Left colon (tissue), 2 donors: ENCODE data around the gene MYH4. TPM values are rescaled to one million over a fixed set of nuclear protein-coding genes. Genes with fewer than 3 reads are reported as not detected.
A peak's percentile ranks its signal among the peaks of the same experiment; 100 is the strongest.

Source experiments
- ATAC-seq: fragments of 200-7000 bp; cut with Tn5 transposase; one replicate; pipeline ENCODE4 v1.9.1; 2020; ENCODE audit warnings: mild to moderate bottlenecking, moderate library complexity
- DNase-seq, 2 donors: peaks; one replicate each; pipeline ENCODE4 v3.0.0-alpha.2; 2020
- intact Hi-C, 2 donors: fragments of 100-400 bp; cut with DNase I in 1 of 2; cut with micrococcal nuclease in 1 of 2; formaldehyde crosslinking; loops; one replicate each; pipeline versions ENCODE4 v1.11.2 to v1.14.0; 2022; cut with DNase I, micrococcal nuclease
- long read RNA-seq: library from polyadenylated mRNA; unstranded; transcript quantifications from one replicate; pipeline ENCODE4 v2.0.0, GENCODE V29; 2021
- total RNA-seq, 2 donors: library from RNA; stranded (reverse); fragmentation: NEBNext Ultra II Directional; extraction: Animal tissue kit (Norgen Biotek cat#: 25700); gene quantifications; one replicate each; pipeline ENCODE4 v1.2.1, GENCODE V29; 2021
- donor health status: DM: no; HTN: no; CAD: no.
- donor health status: DM: yes; HTN: yes; CAD: no.

MYH4 gene
- total RNA-seq: not detected
- long read RNA-seq: 0 reads

DNA sequence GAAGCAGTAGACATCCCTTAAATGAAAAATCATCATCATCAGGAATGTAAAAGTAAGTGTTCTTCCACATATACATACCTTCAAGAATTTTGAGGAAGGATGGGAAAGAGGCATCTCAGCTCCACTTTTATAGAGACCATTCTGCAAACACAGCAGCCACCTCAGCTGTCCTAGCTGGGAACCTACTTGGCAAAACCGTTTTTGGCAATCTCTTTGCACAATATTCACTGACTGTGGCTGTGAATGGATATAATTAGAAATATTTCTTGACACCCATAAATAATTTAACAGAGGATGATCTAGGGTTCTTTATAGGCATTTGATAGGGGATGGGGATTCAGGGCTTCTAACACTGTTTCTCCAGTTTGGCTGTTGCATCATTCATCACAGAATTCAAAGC is at the start of gene MYH4:
Gene MYH4 (minus strand): TSS at position 101 of the 400 bp plus-strand sequence. CDS start 2,814 bp downstream, outside the sequence.
- intact Hi-C loops: no loop called here
- ATAC-seq: no peak
- DNase-seq: no peak

DNA sequence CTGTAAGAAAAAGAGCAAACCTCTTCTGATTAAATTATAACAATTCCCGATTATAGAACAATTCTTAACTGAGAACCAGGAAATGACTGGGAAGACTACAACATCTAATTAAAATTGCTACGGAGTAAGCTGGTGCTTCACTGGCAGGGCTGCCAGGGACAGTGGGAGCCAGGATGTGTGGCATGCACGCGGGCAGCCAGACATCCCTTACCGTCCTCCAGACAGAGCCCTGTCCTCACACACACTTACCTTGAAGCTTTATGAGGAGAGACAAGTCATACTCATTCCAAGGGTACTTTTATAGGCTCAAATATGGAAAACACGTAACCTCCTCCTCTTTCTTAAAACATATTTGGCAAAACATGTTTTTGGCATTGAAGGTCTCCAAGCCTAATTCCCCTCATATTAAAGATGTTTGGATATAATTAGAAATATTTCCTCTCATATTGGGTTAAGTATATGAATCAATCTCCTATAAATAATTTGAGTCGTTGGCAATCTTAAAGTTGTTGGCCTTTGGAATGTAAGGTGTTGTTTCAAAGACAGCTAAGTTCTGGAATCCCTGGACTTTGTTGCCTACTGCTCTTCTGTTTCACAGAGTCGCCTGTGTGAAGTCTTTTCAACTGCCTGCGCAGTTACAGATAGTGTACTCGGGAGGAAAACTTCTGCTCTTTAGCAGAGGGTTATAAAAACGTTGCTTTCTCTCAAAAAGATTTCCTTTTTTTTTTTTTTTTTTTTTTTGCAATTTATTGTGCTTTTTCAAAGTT is 49.1 kb upstream of the MYH4 start, which contains the start of gene MYH1:
Gene MYH1 (minus strand): TSS at position 272 of the 767 bp plus-strand sequence. CDS start 1,900 bp downstream, outside the sequence.
- ATAC-seq: no peak

DNA sequence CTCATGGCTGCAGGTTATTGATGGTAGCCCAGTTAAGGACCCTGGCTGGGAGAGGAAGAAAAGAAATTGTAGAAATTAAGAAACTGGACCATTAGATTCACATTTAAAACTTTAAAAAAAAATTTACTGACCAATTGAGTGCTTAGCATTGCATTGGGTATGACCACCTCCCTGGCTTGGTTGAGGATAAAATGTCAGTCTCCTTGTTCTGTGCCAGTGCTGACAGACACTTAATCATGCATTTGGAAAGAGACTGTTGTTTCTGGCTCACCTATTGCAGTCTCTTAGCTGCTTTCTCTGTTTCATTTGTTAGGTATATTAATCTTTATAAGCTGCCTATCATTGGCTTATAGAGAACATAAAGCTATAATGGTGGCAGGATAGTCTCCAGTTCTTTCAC is 47.3 kb upstream of the MYH4 start:
- intact Hi-C loops: no loop called here
- DNase-seq (no peak), ATAC-seq (no peak)

More for the DNA sequence above, 49.1 kb upstream of the MYH4 start, which contains the start of gene MYH1:
- intact Hi-C loops: no loop called here
- DNase-seq: no peak

DNA sequence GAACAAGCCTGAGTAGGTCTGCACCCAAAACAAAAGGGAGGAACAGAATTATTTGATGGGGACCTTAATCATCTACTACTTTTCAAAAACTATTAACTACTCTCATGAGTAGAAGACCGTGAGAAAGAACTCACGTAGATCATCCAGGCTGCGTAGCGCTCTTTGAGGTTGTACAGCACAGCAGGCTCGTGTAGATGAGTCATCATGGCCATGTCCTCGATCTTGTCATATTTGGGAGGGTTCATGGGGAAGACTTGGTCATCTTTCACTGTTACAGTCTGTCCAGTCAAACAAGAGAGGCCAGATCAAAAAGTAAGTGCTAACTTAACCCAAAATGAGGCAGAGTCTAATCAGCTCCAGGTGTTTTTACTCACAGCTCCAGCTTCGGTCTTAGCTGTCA is 46.7 kb upstream of the MYH4 start:
- no peak for DNase-seq
- intact Hi-C loops: no loop called here
- no peak for ATAC-seq

DNA sequence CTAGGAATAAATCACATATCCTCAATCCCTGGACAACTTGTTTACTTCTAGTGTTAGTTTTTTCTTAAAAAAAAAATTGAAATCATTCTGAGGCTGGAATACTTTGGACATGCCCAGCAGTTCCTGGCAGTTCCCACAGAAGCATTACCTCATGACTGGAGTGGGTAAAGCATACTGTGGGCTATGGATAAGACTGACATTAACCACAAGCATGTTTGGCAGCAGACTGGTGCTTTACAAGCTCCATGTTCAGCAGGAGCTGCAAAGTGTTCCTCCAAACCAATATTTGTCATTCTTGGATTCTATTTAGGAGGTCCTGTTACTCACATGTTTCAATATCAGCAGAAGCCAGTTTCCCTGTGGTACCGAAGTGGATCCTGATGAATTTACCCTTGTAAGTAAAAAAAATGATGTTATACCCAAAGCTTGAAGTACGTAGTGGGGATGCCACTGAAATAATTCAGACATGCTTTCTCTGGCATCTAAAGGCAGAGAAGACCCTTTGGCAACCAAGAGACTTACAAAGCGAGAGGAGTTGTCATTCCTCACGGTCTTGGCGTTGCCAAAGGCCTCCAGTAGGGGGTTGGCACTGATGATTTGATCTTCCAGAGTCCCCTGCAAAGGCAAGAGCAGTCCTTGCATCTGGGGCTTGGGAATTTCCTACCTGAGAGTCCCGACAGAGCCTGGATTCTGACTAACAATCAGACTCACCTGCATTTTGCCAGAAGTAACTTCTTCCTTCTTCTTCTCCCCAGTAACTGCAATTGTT is 44.1 kb upstream of the MYH4 start:
- DNase-seq (no peak), ATAC-seq (no peak)
- intact Hi-C loops: no loop called here

DNA sequence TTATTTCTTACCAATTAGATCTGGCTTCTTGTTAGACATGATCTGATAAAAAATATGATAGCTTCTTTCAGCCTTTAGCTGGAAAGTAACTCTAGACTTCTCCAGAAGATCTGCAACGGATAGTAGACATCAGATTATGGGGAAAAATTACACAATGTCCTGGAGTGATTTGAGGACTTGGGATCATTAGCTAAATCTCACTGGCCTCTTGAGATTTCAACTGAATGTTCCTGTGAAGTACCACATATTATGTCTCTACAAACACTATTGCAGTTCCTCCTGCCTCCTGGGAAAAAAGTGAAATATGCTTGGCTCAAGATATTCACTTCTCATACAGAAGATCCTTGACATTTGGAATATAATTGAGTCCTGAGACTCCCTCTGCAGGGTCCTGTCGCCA is 43.5 kb upstream of the MYH4 start:
- no peak for ATAC-seq
- intact Hi-C loops: no loop called here

DNA sequence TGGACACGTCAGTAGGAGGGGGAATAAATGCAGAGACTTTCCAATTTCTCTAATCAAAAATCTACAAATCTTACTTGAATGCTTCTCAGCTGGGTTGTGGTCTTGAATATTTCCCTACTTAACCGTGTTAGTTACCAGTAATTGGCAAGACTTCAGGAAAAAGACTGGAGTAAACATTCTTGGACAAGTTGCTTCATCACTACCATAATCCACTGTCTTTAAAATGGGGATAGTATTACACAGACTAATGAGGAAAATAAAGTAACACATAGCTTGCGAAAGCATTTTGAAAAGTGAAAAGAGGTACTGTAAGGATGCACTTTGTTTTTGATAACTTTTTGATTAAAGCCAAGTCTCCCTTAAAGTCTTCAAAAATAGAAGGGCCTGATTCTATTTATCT is 30.6 kb upstream of the MYH4 start:
- no peak for DNase-seq
- no peak for ATAC-seq
- intact Hi-C loops: no loop called here

More for the DNA sequence above, 43.5 kb upstream of the MYH4 start:
- DNase-seq: no peak

DNA sequence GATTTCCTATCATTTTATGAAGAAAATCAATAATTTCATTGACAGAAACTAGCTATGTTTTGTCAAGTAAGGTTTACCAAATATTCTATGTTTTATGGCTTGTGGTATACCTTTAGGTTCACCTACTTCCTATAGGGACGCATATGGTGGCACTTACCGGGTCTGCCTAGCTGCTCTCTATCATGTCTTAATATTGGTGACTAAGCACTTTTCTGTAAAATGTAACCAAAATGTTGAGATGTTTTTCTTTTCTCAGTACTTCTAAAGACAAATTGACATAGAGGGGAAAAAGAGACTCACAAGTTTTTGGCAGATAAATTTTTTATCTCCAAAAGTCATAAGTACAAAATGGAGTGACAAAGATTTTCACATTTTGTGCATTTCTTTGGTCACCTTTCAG is 22.6 kb upstream of the MYH4 start:
- intact Hi-C loops: no loop called here
- DNase-seq (no peak), ATAC-seq (no peak)

DNA sequence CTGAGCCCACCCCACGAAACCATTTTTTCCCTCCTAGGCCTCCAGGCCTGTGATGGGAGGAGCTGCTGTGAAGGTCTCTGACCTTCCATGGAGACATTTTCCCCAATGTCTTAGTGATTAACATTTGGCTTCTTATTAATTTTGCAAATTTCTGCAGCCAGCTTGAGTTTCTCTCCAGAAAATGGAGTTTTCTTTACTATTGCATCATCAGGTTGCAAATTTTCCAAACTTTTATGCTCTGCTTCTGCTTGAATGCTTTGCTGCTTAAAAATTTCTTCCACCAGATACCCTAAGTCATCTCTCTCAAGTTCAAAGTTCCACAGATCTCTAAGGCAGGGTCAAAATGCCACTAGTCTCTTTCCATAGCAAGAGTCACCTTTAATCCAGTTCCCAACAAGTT is 12.9 kb upstream of the MYH4 start:
- intact Hi-C loops: no loop called here
- no peak for ATAC-seq
- no peak for DNase-seq

DNA sequence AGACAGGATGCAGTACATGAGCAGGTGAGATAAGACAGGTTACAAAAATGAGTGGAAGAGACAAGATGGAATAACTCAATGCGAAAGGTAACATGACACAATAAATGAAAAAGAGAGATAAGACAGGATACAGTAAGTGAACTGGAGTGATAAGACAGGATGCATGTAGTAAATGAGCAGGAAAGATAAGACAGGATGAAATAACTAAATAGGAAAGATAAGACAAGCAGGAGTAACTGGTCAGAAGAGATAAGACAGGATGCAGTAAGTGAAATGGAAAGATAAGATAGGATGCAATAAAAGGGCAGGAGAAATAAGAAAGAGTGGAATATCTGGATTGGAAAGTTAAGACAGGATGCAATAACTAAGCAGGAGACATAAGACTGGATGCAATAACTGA is 8.3 kb upstream of the MYH4 start:
- ATAC-seq (no peak), DNase-seq (no peak)
- intact Hi-C loops: no loop called here

DNA sequence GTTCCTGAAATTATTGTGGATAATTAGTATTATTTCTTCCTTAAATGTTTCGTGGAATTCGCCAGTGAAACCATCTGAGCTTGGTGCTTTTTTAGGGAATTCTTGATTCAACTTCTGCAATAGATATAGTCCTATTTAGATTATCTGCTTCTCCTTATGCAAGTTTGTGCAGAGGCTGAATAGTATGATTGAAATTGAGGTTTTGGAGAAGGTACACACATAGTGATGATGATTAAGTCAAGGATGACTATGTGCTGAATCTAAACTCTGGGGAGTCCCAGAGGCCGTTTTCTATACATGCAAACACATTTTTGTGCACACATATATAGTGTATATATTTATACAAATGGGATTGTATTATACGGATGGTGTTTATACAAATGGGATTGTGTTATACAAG is 5.2 kb upstream of the MYH4 start:
- DNase-seq: no peak
- intact Hi-C loops: no loop called here
- no peak for ATAC-seq

DNA sequence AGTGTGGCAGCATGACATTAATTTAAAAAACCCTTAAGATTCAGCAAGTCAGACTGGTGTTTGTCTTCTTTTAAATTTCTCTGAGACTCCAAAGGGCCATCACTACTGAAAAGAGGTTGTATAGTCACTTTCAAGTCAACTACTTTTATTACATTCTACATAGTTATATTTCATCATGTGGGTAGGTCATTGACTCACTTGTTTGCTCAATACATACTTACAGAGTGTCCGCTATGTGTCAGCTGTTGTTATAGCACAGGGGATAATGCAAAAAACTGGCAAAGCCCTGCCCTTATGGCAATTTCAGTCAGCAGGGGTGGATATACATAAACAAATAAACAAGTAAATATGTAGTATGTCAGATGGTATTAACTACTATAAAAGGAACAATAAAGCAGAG is 2.5 kb upstream of the MYH4 start:
- no peak for DNase-seq
- intact Hi-C loops: no loop called here
- peak; percentile 81 for ATAC-seq

DNA sequence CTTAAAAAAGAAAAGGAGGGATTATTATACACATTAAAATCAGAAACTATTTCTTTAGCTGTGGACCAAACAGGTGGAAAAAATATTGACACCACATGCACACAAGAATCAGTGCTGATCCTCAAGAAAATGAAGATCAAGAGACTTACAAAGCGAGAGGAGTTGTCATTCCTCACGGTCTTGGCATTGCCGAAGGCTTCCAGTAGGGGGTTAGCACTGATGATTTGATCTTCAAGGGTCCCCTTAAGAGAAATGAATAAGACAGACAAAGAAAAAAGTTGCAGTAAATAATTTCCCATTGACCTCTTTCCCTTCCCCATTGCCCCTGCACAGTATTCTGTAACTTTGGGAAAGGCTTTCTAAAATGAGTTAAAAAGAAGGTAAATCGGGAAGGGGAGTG is 6.0 kb downstream of the MYH4 start:
- DNase-seq (no peak), ATAC-seq (no peak)
- intact Hi-C loops: no loop called here

DNA sequence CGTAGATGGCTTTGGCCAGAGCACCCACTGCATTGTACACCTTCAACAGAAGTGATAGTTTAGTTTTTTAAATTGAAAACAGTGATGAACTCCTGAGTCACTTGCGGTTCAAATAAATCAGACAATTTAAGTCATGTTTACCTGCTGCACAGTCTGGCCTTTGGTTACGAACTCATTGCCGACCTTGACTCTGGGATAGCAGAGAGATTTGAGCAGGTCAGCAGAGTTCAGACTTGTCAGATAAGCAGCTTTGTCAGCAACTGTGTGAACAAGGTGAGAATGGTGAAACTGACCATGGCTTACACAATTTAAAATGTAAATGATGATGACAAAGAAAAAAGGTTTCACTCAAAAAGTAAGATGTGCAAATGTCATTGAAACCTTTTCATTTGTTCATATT is 9.3 kb downstream of the MYH4 start:
- DNase-seq: no peak
- intact Hi-C loops: no loop called here
- no peak for ATAC-seq

DNA sequence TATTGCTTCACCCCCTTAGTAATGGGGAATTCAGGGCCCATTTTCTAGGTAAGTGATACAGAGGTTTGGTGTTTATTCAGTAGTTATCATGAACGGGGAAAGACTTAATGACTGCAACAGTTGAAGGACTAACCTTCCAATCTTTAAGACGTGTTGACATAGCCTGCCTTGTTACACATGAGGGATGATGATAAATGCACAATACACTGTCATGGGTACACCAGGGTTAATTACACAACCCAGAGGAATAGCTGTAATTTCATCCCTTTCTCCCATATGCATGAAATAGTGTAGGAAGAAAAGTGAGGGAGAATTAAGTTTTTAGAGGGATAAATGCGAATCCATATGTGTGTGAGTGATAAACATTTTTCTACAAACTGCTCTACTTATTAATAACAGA is 10.7 kb downstream of the MYH4 start:
- intact Hi-C loops: no loop called here
- ATAC-seq (no peak), DNase-seq (no peak)

DNA sequence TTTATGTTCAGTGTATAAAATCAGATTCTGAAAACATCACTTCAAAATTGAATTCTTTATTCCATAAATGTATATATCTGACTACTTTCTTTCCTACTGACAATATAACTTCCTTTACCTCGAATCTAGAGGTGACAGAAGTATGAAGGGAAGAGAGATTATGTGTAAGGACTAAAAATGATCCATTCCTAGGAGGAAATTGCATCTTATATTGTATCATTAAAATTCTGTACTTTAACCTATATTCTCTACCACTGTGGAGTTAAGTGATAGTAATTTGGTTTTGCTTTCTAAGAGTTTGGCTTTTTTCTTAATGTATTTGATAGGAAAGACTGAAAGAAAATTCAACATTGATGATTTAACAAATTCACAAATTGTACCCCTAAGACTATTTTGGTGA is 11.4 kb downstream of the MYH4 start:
- ATAC-seq (peak; percentile 85), DNase-seq (no peak)
- intact Hi-C loops: no loop called here

DNA sequence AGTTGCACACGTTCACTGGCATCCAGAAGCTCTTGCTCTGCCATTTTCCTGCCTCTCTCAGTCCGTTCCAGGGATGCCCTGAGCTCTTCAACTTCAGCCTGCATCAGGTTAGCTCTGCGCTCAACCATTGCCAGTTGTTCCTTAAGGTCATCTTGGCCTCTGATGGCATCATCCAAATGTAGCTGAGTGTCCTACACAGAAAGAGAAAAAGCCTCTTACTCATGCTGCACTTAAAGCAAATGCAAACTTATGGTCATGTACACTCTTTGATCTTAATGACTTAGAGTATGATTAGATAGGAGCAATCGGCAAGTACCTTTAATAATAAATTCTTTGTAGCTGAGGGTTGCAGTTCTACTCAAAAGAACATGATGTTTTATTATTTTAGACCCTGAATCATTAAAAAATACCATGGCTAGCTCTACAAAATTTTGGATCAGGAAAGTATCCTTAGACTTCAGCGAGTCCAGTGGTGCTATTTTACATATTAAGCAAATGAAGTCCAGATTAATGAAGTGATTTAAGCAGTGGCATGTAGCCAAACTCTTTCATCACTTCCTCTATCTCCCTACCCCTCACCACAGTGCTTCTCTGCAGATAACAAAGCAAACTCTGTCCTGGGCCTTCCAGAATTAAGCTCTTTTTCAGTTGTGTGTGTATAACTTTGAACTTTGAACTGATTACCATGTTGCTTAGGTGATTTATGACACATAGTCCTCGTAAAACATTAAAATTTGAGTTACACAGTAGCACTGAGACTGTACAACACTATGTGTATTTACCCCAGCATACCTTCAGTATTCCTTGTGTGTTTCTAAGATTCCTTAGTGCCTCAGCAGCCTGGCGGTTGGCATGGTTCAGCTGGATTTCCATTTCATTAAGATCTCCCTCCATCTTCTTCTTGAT is 22.1 kb downstream of the MYH4 start:
- intact Hi-C loops: no loop called here

DNA sequence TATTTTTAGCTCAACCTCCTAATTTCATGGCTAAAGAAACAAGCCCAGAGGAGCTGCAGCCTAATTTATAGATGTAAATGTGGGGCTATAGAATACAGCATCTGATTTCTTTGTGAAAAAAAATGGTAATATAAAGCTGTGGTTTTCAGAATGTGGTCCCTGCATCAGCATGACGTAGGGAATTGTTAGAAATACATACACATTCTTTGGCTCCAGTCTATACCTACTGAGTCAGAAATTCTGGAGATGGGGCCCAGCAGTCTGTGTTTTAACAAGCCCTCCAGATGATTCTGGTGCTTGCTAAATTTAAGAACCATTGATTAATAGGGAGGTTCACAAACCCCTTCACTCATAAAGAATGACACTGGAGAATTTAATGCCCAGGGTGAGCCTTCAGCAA is 29.5 kb downstream of the MYH4 start:
- intact Hi-C loops: no loop called here
- DNase-seq: no peak
- ATAC-seq: no peak

More for the DNA sequence above, 22.1 kb downstream of the MYH4 start:
- peak; percentile 98 for ATAC-seq
- peak; percentile 27 to 35 for DNase-seq

DNA sequence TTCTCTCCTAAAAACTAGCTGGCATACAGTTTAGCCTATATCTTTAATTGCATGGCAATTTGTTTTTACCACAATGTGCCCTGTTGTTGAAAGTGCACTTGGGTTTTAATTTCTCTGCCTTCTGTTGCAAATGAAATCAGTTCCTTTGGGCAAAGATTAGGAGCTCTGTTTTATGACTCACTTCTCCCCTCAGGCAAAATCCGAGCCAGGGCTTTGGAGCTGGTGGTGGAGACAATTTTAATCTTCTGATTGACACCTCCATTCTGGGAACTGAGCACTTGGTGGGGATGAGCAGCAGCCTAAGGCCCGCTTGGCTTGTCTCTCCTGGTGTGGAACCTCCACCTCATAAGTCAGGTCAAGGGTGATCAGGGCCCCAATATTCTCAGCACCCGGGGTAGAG is 34.3 kb downstream of the MYH4 start:
- intact Hi-C loops: no loop called here
- ATAC-seq (no peak), DNase-seq (no peak)
